Liver (tissue), 9 donors: Measurements from ENCODE around the gene DUS3L. TPM values are rescaled to one million over a fixed set of nuclear protein-coding genes. Genes with fewer than 3 reads are reported as not detected.

Source experiments
- DNase-seq: peaks from one replicate; pipeline ENCODE4 v3.0.0-alpha.2; 2017; ENCODE audit warnings: low spot score
- H3K27ac ChIP-seq, 2 donors: one replicate each; pipeline ENCODE4 v1.7.0; 2013; ENCODE audit warnings: inconsistent platforms in 2 of 2, low read length in 2 of 2, control low read depth in 1 of 2, low read depth in 1 of 2, mild to moderate bottlenecking in 1 of 2
- H3K27me3 ChIP-seq, 4 donors: one replicate each; pipeline versions ENCODE4 v1.6.1 to v1.7.0; 2013; ENCODE audit warnings: low read length in 3 of 4, inconsistent platforms in 1 of 4, mild to moderate bottlenecking in 1 of 4, moderate library complexity in 1 of 4; ENCODE audit not compliant: control insufficient read depth in 4 of 4, insufficient read depth in 4 of 4
- H3K36me3 ChIP-seq, 4 donors: one replicate each; pipeline versions ENCODE4 v1.6.1 to v1.7.0; 2013; ENCODE audit warnings: low read length in 3 of 4, mild to moderate bottlenecking in 3 of 4, low read depth in 1 of 4, moderate library complexity in 1 of 4; ENCODE audit not compliant: control insufficient read depth in 4 of 4, insufficient read depth in 3 of 4
- H3K4me1 ChIP-seq, 4 donors: one replicate each; pipeline versions ENCODE4 v1.6.1 to v1.7.0; 2013; ENCODE audit warnings: low read length in 3 of 4, mild to moderate bottlenecking in 3 of 4, moderate library complexity in 1 of 4; ENCODE audit not compliant: control insufficient read depth in 4 of 4, insufficient read depth in 4 of 4
- H3K4me3 ChIP-seq, 3 donors: one replicate each; pipeline versions ENCODE4 v1.6.1 to v1.7.0; 2013; ENCODE audit warnings: low read length in 3 of 3, control low read depth in 1 of 3, low read depth in 1 of 3, mild to moderate bottlenecking in 1 of 3
- H3K9ac ChIP-seq, 2 donors: one replicate each; pipeline ENCODE4 v1.7.0; 2013; ENCODE audit warnings: low read length in 2 of 2, mild to moderate bottlenecking in 2 of 2, moderate library complexity in 2 of 2, control low read depth in 1 of 2, low read depth in 1 of 2
- H3K9me3 ChIP-seq, 4 donors: one replicate each; pipeline versions ENCODE4 v1.6.1 to v1.7.0; 2013; ENCODE audit warnings: low read length in 3 of 4; ENCODE audit not compliant: control insufficient read depth in 4 of 4
- EGR1 ChIP-seq, 2 donors: IDR thresholded peaks; 2 replicates each; pipeline ENCODE4 v1.6.1; 2016 to 2018; ENCODE audit warnings: antibody characterized with exemption in 2 of 2, low read depth in 2 of 2
- FOXA2 ChIP-seq: IDR thresholded peaks from 2 replicates; pipeline ENCODE4 v1.6.1; 2016; ENCODE audit warnings: antibody characterized with exemption
- GABPA ChIP-seq, 2 donors: IDR thresholded peaks in 1 of 2; conservative IDR thresholded peaks in 1 of 2; 2 replicates each; pipeline ENCODE4 v1.6.1; 2016; ENCODE audit warnings: antibody characterized with exemption in 2 of 2, mild to moderate bottlenecking in 1 of 2, moderate library complexity in 1 of 2
- HNF4A ChIP-seq, 2 donors: conservative IDR thresholded peaks; 2 replicates each; pipeline ENCODE4 v1.6.1; 2016; ENCODE audit warnings: antibody characterized with exemption in 2 of 2, mild to moderate bottlenecking in 2 of 2
- HNF4G ChIP-seq: IDR thresholded peaks from 2 replicates; pipeline ENCODE4 v1.6.1; 2016; ENCODE audit warnings: antibody characterized with exemption
- JUND ChIP-seq, 2 donors: IDR thresholded peaks; 2 replicates each; pipeline ENCODE4 v1.6.1; 2016; ENCODE audit warnings: antibody characterized with exemption in 2 of 2
- NR2F2 ChIP-seq: IDR thresholded peaks from 2 replicates; pipeline ENCODE4 v1.6.1; 2016; ENCODE audit warnings: antibody characterized with exemption
- RAD21 ChIP-seq, 2 donors: IDR thresholded peaks; 2 replicates each; pipeline ENCODE4 v1.6.1; 2016; ENCODE audit warnings: antibody characterized with exemption in 2 of 2, mild to moderate bottlenecking in 2 of 2
- RXRA ChIP-seq, 2 donors: IDR thresholded peaks; 2 replicates each; pipeline ENCODE4 v1.6.1; 2017 to 2018; ENCODE audit warnings: antibody characterized with exemption in 2 of 2, mild to moderate bottlenecking in 1 of 2
- SP1 ChIP-seq: IDR thresholded peaks from 2 replicates; pipeline ENCODE4 v1.6.1; 2018; ENCODE audit warnings: antibody characterized with exemption, mild to moderate bottlenecking
- TAF1 ChIP-seq: conservative IDR thresholded peaks from 2 replicates; pipeline ENCODE4 v1.6.1; 2016; ENCODE audit warnings: antibody characterized with exemption, mild to moderate bottlenecking
- YY1 ChIP-seq: IDR thresholded peaks from 2 replicates; pipeline ENCODE4 v1.6.1; 2016; ENCODE audit warnings: antibody characterized with exemption, mild to moderate bottlenecking
- WGBS: extraction: QIAGEN DNeasy Blood & Tissue Kit; methylation state at CpG from one replicate; pipeline ENCODE4 v1.1.7; 2013; 5-methylcytosine and 5-hydroxymethylcytosine counted together
- polyA plus RNA-seq, 2 donors: library from polyadenylated mRNA; stranded (reverse) in 1 of 2; unstranded in 1 of 2; fragments of 200-250 nt in 1 of 2; fragments of >200 nt in 1 of 2; fragmentation: Nextera tagmentation in 1 of 2; extraction: Ambion mirVana in 1 of 2; gene quantifications; one replicate each; pipeline versions ENCODE4 v1.2.1 to v1.2.3, GENCODE V29; 2013 to 2015
- total RNA-seq, 2 donors: library from RNA; depleted of rRNA; stranded (reverse); fragments of >200 nt; gene quantifications; one replicate each; pipeline ENCODE4 v1.2.3, GENCODE V29; 2014
- TF ChIP-seq, protein P1 (sequence below): fragments of 150-350 bp; IDR thresholded peaks from 2 replicates; pipeline ENCODE4 v1.5.1; 2017; ENCODE audit warnings: improper control_type of control experiment, low read depth, low read length; ENCODE audit not compliant: missing input control
- TF ChIP-seq, protein P2 (sequence below): IDR thresholded peaks from 2 replicates; pipeline ENCODE4 v1.6.1; 2016; ENCODE audit warnings: antibody characterized with exemption
- TF ChIP-seq, protein P3 (sequence below): IDR thresholded peaks from 2 replicates; pipeline ENCODE4 v1.6.1; 2016; ENCODE audit warnings: antibody characterized with exemption
- TF ChIP-seq, protein P4 (sequence below): IDR thresholded peaks from 2 replicates; pipeline ENCODE4 v1.6.1; 2016; ENCODE audit warnings: antibody characterized with exemption, mild to moderate bottlenecking
- donor health status: healthy.
- donor health status: healthy.
- donor health status: healthy.
- donor health status: healthy.
- donor health status: healthy.

DUS3L gene
- total and polyA plus RNA-seq, 4 donors = 12.2 to 19.0 (median 16.9) TPM

DNA sequence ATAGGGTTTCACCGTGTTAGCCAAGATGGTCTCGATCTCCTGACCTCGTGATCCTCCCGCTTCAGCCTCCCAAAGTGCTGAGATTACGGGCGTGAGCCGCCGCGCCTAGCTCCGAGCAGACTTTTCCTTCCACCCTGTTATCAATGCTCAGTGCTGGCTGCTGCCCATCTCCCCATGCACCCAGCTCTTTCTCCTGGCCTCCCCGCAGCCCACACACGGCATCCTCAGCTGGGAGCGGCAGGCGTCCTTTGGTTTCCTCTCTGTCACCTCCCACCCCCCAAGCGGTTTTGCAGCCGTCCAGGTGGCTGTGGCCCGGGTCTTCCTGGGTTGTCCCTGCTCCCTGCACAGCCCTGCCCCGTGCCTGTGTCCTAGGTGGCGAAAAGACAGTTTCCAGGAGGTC is 18.5 kb downstream of the DUS3L start (continued):
- TF ChIP-seq, protein P1, sequence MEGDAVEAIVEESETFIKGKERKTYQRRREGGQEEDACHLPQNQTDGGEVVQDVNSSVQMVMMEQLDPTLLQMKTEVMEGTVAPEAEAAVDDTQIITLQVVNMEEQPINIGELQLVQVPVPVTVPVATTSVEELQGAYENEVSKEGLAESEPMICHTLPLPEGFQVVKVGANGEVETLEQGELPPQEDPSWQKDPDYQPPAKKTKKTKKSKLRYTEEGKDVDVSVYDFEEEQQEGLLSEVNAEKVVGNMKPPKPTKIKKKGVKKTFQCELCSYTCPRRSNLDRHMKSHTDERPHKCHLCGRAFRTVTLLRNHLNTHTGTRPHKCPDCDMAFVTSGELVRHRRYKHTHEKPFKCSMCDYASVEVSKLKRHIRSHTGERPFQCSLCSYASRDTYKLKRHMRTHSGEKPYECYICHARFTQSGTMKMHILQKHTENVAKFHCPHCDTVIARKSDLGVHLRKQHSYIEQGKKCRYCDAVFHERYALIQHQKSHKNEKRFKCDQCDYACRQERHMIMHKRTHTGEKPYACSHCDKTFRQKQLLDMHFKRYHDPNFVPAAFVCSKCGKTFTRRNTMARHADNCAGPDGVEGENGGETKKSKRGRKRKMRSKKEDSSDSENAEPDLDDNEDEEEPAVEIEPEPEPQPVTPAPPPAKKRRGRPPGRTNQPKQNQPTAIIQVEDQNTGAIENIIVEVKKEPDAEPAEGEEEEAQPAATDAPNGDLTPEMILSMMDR = no peak

DNA sequence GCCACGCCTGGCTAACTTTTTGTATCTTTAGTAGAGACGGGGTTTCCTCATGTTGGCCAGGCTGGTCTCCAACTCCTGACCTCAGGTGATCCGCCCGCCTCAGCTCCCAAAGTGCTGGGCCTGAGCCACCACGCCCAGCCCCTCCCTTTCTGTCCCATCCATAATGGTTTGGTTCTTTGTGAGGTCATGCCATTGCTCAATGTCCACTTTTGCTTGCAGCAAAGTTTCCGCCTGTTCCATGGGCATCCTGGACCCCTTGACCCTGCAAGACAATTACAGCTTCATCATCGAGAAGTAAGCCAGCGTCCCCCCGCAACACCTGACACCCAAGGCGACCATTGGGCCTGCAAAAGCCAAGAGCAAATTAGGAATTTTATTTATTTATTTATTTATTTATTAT is 23.0 kb downstream of the DUS3L start:
- H3K9ac ChIP-seq = no peak overlapping the region
- H3K36me3 ChIP-seq = no peaks in the 10 kb centered on the region
- H3K4me1 ChIP-seq = no peaks in the 10 kb centered on the region
- H3K4me3 ChIP-seq = no peak overlapping the region
- H3K27me3 ChIP-seq = no peaks in the 10 kb centered on the region
- no peak overlapping the region for H3K27ac ChIP-seq
- no peaks in the 10 kb centered on the region for H3K9me3 ChIP-seq
- no peak for DNase-seq
- TF ChIP-seq YY1 = no peak
- TF ChIP-seq, protein P2, sequence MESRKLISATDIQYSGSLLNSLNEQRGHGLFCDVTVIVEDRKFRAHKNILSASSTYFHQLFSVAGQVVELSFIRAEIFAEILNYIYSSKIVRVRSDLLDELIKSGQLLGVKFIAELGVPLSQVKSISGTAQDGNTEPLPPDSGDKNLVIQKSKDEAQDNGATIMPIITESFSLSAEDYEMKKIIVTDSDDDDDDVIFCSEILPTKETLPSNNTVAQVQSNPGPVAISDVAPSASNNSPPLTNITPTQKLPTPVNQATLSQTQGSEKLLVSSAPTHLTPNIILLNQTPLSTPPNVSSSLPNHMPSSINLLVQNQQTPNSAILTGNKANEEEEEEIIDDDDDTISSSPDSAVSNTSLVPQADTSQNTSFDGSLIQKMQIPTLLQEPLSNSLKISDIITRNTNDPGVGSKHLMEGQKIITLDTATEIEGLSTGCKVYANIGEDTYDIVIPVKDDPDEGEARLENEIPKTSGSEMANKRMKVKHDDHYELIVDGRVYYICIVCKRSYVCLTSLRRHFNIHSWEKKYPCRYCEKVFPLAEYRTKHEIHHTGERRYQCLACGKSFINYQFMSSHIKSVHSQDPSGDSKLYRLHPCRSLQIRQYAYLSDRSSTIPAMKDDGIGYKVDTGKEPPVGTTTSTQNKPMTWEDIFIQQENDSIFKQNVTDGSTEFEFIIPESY = no peak
- TF ChIP-seq HNF4A (conservative IDR thresholded peaks at IDR 0.05) = no peak
- TF ChIP-seq RXRA (IDR thresholded peaks at IDR 0.05) = no peak
- TF ChIP-seq, protein P3, sequence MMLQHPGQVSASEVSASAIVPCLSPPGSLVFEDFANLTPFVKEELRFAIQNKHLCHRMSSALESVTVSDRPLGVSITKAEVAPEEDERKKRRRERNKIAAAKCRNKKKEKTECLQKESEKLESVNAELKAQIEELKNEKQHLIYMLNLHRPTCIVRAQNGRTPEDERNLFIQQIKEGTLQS = no peak
- TF ChIP-seq, protein P1 = no peak
- TF ChIP-seq SP1 = no peak
- no peak for TF ChIP-seq JUND (IDR thresholded peaks at IDR 0.05)
- TF ChIP-seq FOXA2 = no peak
- TF ChIP-seq NR2F2 = no peak
- 93% methylated on average over 10 of the region's 10 CpGs for WGBS

DNA sequence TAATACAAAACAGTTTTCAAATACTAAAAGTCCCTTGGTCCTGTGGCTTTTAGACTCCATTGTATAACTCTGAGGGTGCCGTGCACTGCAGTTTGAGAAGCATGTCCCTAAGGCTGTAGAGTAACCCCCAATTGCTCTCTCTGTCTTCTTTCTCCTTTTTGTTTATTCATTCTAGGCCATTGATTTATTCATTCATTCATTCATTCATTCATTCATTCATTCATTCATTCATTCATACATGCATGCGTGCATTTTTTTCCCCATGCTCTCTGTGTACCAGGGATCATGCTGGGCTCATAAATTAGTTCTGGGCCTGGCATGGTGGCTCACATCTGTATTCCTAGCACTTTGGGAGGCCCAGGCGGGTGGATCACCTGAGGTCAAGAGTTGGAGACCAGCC is 25.7 kb downstream of the DUS3L start:
- peaks cover 0 to 3% (median 0%) of the 10 kb centered on the region in 4 donors for H3K27me3 ChIP-seq
- 98% methylated on average over 3 of the region's 3 CpGs for WGBS
- H3K27ac ChIP-seq = no peak overlapping the region
- no peaks in the 10 kb centered on the region for H3K4me1 ChIP-seq
- H3K9ac ChIP-seq = no peak overlapping the region
- no peaks in the 10 kb centered on the region for H3K36me3 ChIP-seq
- no peaks in the 10 kb centered on the region for H3K9me3 ChIP-seq
- no peak overlapping the region for H3K4me3 ChIP-seq
- no peak for DNase-seq
- TF ChIP-seq TAF1 = no peak
- TF ChIP-seq RXRA (IDR thresholded peaks at IDR 0.05) = no peak
- no peak for TF ChIP-seq EGR1 (IDR thresholded peaks at IDR 0.05; ENCODE audit: low read depth in 2 of 2)
- no peak for TF ChIP-seq YY1
- TF ChIP-seq RAD21 (IDR thresholded peaks at IDR 0.05) = no peak
- no peak for TF ChIP-seq SP1
- TF ChIP-seq, protein P2 = no peak
- TF ChIP-seq, protein P4, sequence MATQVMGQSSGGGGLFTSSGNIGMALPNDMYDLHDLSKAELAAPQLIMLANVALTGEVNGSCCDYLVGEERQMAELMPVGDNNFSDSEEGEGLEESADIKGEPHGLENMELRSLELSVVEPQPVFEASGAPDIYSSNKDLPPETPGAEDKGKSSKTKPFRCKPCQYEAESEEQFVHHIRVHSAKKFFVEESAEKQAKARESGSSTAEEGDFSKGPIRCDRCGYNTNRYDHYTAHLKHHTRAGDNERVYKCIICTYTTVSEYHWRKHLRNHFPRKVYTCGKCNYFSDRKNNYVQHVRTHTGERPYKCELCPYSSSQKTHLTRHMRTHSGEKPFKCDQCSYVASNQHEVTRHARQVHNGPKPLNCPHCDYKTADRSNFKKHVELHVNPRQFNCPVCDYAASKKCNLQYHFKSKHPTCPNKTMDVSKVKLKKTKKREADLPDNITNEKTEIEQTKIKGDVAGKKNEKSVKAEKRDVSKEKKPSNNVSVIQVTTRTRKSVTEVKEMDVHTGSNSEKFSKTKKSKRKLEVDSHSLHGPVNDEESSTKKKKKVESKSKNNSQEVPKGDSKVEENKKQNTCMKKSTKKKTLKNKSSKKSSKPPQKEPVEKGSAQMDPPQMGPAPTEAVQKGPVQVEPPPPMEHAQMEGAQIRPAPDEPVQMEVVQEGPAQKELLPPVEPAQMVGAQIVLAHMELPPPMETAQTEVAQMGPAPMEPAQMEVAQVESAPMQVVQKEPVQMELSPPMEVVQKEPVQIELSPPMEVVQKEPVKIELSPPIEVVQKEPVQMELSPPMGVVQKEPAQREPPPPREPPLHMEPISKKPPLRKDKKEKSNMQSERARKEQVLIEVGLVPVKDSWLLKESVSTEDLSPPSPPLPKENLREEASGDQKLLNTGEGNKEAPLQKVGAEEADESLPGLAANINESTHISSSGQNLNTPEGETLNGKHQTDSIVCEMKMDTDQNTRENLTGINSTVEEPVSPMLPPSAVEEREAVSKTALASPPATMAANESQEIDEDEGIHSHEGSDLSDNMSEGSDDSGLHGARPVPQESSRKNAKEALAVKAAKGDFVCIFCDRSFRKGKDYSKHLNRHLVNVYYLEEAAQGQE = no peak
- TF ChIP-seq, protein P1 = no peak
- no peak for TF ChIP-seq GABPA (IDR thresholded peaks at IDR 0.05 in 1 of 2, conservative IDR thresholded peaks at IDR 0.05 in 1 of 2)
- TF ChIP-seq HNF4G = no peak
